ENCODE data around the gene FBN3. TPM values are rescaled to one million over a fixed set of nuclear protein-coding genes. Genes with fewer than 3 reads are reported as not detected.

The FBN3 gene
- total RNA-seq, 4 donors from 2014 or later, result 0.02 TPM; not detected in 3

GRCh38 chr19:8095354-8095886 lies 54.0 kb downstream of the FBN3 start:
- H3K27ac ChIP-seq, result no peak overlapping the region
- H3K36me3 ChIP-seq, result no peaks in the 10 kb centered on the region
- H3K9me3 ChIP-seq, result peaks cover 0 to 54% (median 3%) of the 10 kb centered on the region in 3 donors
- H3K4me1 ChIP-seq, result no peaks in the 10 kb centered on the region
- H3K4me3 ChIP-seq, result no peak overlapping the region
- peaks cover 14% of the 10 kb centered on the region for H3K27me3 ChIP-seq
- WGBS, 2 donors (ENCODE audit: low coverage in 1 of 2), result 67 to 70% methylated on average over 2 of the region's 2 CpGs
- TF ChIP-seq CTCF (IDR thresholded peaks at IDR 0.05) (no peak), EP300 (IDR thresholded peaks at IDR 0.05) (no peak), POLR2AphosphoS5 (IDR thresholded peaks at IDR 0.05) (no peak), POLR2A (IDR thresholded peaks at IDR 0.05) (no peak)
- ATAC-seq, result no peak

GRCh38 chr19:8094336-8094735 lies 55.1 kb downstream of the FBN3 start:
- Histone ChIP-seq H3K4me1 (no peaks in the 10 kb centered on the region), H3K27ac (no peak overlapping the region), H3K27me3 (peaks cover 14% of the 10 kb centered on the region), H3K9me3 (peaks cover 0 to 54% (median 3%) of the 10 kb centered on the region in 3 donors), H3K36me3 (no peaks in the 10 kb centered on the region), H3K4me3 (no peak overlapping the region)
- ATAC-seq, result no peak
- WGBS, 2 donors (ENCODE audit: low coverage in 1 of 2), result 73 to 75% methylated on average over 1 to 5 of the region's 6 CpGs
- no peak for TF ChIP-seq POLR2A (IDR thresholded peaks at IDR 0.05)
- no peak for TF ChIP-seq EP300 (IDR thresholded peaks at IDR 0.05)

GRCh38 chr19:8093740-8094139 lies 55.7 kb downstream of the FBN3 start:
- Histone ChIP-seq H3K27me3 (peaks cover 14% of the 10 kb centered on the region), H3K36me3 (no peaks in the 10 kb centered on the region), H3K4me3 (no peak overlapping the region), H3K27ac (no peak overlapping the region), H3K4me1 (no peaks in the 10 kb centered on the region), H3K9me3 (peaks cover 0 to 54% (median 3%) of the 10 kb centered on the region in 3 donors)
- 80 to 100% methylated on average over 1 of the region's 2 CpGs for WGBS, 2 donors (ENCODE audit: low coverage in 1 of 2)
- no peak for TF ChIP-seq POLR2A (IDR thresholded peaks at IDR 0.05)
- no peak for TF ChIP-seq EP300 (IDR thresholded peaks at IDR 0.05)
- no peak for TF ChIP-seq POLR2AphosphoS5 (IDR thresholded peaks at IDR 0.05)
- TF ChIP-seq CTCF (IDR thresholded peaks at IDR 0.05), result no peak
- ATAC-seq, result no peak

GRCh38 chr19:8090950-8091349 lies 58.4 kb downstream of the FBN3 start:
- peaks cover 26% of the 10 kb centered on the region for H3K27me3 ChIP-seq
- TF ChIP-seq POLR2A (IDR thresholded peaks at IDR 0.05), result no peak
- no peak for TF ChIP-seq CTCF (IDR thresholded peaks at IDR 0.05)
- TF ChIP-seq POLR2AphosphoS5 (IDR thresholded peaks at IDR 0.05), result no peak
- TF ChIP-seq EP300 (IDR thresholded peaks at IDR 0.05), result no peak
- no CpG with 5 or more reads among the region's 2 CpGs for WGBS, 2 donors (ENCODE audit: low coverage in 1 of 2)

GRCh38 chr19:8089664-8090601 lies 59.5 kb downstream of the FBN3 start:
- Histone ChIP-seq H3K27me3 (peaks cover 30% of the 10 kb centered on the region), H3K4me1 (no peaks in the 10 kb centered on the region), H3K9me3 (peaks cover 0 to 27% (median 0%) of the 10 kb centered on the region in 3 donors), H3K4me3 (no peak overlapping the region), H3K27ac (no peak overlapping the region), H3K36me3 (no peaks in the 10 kb centered on the region)
- ATAC-seq, result no peak
- WGBS, 2 donors (ENCODE audit: low coverage in 1 of 2), result 79% methylated on average over 4 to 10 of the region's 19 CpGs
- no peak for TF ChIP-seq EP300 (IDR thresholded peaks at IDR 0.05)
- TF ChIP-seq POLR2A (IDR thresholded peaks at IDR 0.05), result no peak
- no peak for TF ChIP-seq POLR2AphosphoS5 (IDR thresholded peaks at IDR 0.05)
- TF ChIP-seq CTCF (IDR thresholded peaks at IDR 0.05), result no peak

More at GRCh38 chr19:8090950-8091349, 58.4 kb downstream of the FBN3 start:
- Histone ChIP-seq H3K9me3 (peaks cover 0 to 37% (median 3%) of the 10 kb centered on the region in 3 donors), H3K4me3 (no peak overlapping the region), H3K27ac (no peak overlapping the region), H3K36me3 (no peaks in the 10 kb centered on the region), H3K4me1 (no peaks in the 10 kb centered on the region)
- ATAC-seq, result no peak

Data from gastroesophageal sphincter (tissue), 4 donors.